PC-9 (cell line): Measurements from ENCODE around the gene OR2H1.

Source experiments
- EZH2 ChIP-seq: fragments of 200-600 bp; sonication (generic); IDR thresholded peaks from 2 replicates; pipeline ENCODE4 v1.8.0; 2017; ENCODE audit warnings: antibody characterized with exemption, low read depth
- TF ChIP-seq, protein P1 (sequence below): fragments of 200-600 bp; sonication (generic); conservative IDR thresholded peaks from 2 replicates; pipeline ENCODE4 v1.6.1; 2017; ENCODE audit warnings: mixed run types, antibody characterized with exemption, mild to moderate bottlenecking, moderate library complexity

GRCh38 chr6:29495571-29495970, 38.6 kb downstream of the OR2H1 start:
- TF ChIP-seq, protein P1, sequence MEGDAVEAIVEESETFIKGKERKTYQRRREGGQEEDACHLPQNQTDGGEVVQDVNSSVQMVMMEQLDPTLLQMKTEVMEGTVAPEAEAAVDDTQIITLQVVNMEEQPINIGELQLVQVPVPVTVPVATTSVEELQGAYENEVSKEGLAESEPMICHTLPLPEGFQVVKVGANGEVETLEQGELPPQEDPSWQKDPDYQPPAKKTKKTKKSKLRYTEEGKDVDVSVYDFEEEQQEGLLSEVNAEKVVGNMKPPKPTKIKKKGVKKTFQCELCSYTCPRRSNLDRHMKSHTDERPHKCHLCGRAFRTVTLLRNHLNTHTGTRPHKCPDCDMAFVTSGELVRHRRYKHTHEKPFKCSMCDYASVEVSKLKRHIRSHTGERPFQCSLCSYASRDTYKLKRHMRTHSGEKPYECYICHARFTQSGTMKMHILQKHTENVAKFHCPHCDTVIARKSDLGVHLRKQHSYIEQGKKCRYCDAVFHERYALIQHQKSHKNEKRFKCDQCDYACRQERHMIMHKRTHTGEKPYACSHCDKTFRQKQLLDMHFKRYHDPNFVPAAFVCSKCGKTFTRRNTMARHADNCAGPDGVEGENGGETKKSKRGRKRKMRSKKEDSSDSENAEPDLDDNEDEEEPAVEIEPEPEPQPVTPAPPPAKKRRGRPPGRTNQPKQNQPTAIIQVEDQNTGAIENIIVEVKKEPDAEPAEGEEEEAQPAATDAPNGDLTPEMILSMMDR = no peak
- TF ChIP-seq EZH2 = no peak
